Smooth muscle cell (in vitro differentiated cells): ENCODE results near the gene MAP2K1. TPM values are rescaled to one million over a fixed set of nuclear protein-coding genes. Genes with fewer than 3 reads are reported as not detected.
"Not testable (repeated sequence)": the region's sequence is repeated elsewhere in the genome, so short reads cannot be mapped to it uniquely, and the experiment has no call there.

Source experiments
- DNase-seq: peaks from one replicate; lab custom pipeline; 2025; ENCODE audit not compliant: unreplicated experiment; lab: John Stamatoyannopoulos, UW
- H2AFZ ChIP-seq: fragments of 200-600 bp; sonication (generic); 2 replicates; pipeline ENCODE4 v1.6.0; 2016; ENCODE audit warnings: antibody characterized with exemption, low read depth, mild to moderate bottlenecking
- H3F3A ChIP-seq: fragments of 200-600 bp; sonication (generic); 2 replicates; pipeline ENCODE4 v1.6.0; 2017; ENCODE audit warnings: antibody characterized with exemption, low read depth
- H3K27ac ChIP-seq: fragments of 200-600 bp; sonication (generic); 2 replicates; pipeline ENCODE4 v1.5.1; 2016; ENCODE audit warnings: low read depth, mild to moderate bottlenecking
- H3K27me3 ChIP-seq: fragments of 200-600 bp; sonication (generic); 2 replicates; pipeline ENCODE4 v1.6.1; 2016; ENCODE audit warnings: low read depth, mild to moderate bottlenecking
- H3K36me3 ChIP-seq: fragments of 200-600 bp; sonication (generic); 2 replicates; pipeline ENCODE4 v1.5.1; 2016; ENCODE audit warnings: low read depth
- H3K4me1 ChIP-seq: fragments of 200-600 bp; sonication (generic); 2 replicates; pipeline ENCODE4 v1.5.1; 2016; ENCODE audit warnings: low read depth
- H3K4me2 ChIP-seq: fragments of 200-600 bp; sonication (generic); 2 replicates; pipeline ENCODE4 v1.6.0; 2016; ENCODE audit warnings: mild to moderate bottlenecking
- H3K4me3 ChIP-seq: fragments of 200-600 bp; sonication (generic); 2 replicates; pipeline ENCODE4 v1.5.1; 2016; ENCODE audit warnings: mild to moderate bottlenecking
- H3K79me2 ChIP-seq: fragments of 200-600 bp; sonication (generic); 2 replicates; pipeline ENCODE4 v1.6.0; 2016; ENCODE audit warnings: low read depth, mild to moderate bottlenecking
- H3K9ac ChIP-seq: fragments of 200-600 bp; sonication (generic); 2 replicates; pipeline ENCODE4 v1.6.0; 2016; ENCODE audit warnings: low read depth
- H3K9me3 ChIP-seq: fragments of 200-600 bp; sonication (generic); replicated peaks from 2 replicates; pipeline ENCODE4 v1.5.1; 2016; ENCODE audit warnings: low read depth
- H4K20me1 ChIP-seq: fragments of 200-600 bp; sonication (generic); 2 replicates; pipeline ENCODE4 v1.6.0; 2016; ENCODE audit warnings: low read depth
- CTCF ChIP-seq: fragments of 200-600 bp; sonication (generic); IDR thresholded peaks from 2 replicates; pipeline ENCODE4 v1.5.1; 2017; ENCODE audit warnings: borderline replicate concordance, mild to moderate bottlenecking, antibody characterized with exemption; ENCODE audit not compliant: insufficient read depth, poor library complexity, severe bottlenecking
- WGBS: methylation state at CpG from one replicate; pipeline ENCODE4 v1.1.7; 2016; ENCODE audit warnings: low lambda C conversion rate; 5-methylcytosine and 5-hydroxymethylcytosine counted together
- polyA plus RNA-seq: library from polyadenylated mRNA; unstranded; fragments of >200 nt; fragmentation: Nextera tagmentation; extraction: Ambion mirVana; gene quantifications from 2 replicates; pipeline ENCODE4 v1.2.1, GENCODE V29; 2016
- total RNA-seq: library from RNA; depleted of rRNA; stranded (reverse); fragments of >200 nt; gene quantifications from 2 replicates; pipeline ENCODE4 v1.2.3, GENCODE V29; 2014

The MAP2K1 gene
- total and polyA plus RNA-seq, 2 experiments from 2014 or later: 50.4 to 62.9 TPM

- no peak overlapping the region for H3K27ac ChIP-seq
- no peak overlapping the region for H3K4me3 ChIP-seq
- H3K9ac ChIP-seq: no peak overlapping the region
- H3F3A ChIP-seq: no peaks in the 10 kb centered on the region
- no peak for DNase-seq
- TF ChIP-seq CTCF: no peak
- peaks cover 68% of the 10 kb centered on the region for H4K20me1 ChIP-seq
- H3K9me3 ChIP-seq: no peaks in the 10 kb centered on the region
- 95% methylated on average over 13 of the region's 14 CpGs for WGBS
- H3K4me2 ChIP-seq: no peak overlapping the region
- H3K36me3 ChIP-seq: no peaks in the 10 kb centered on the region
- H3K4me1 ChIP-seq: peaks cover 9% of the 10 kb centered on the region
- H3K79me2 ChIP-seq: peaks cover 69% of the 10 kb centered on the region
- no peak overlapping the region for H2AFZ ChIP-seq
- no peaks in the 10 kb centered on the region for H3K27me3 ChIP-seq
Observed at GRCh38 chr15:66389098-66389858, 2.6 kb downstream of the MAP2K1 start.

GRCh38 chr15:66389859-66390381 is 3.2 kb downstream of the MAP2K1 start:
- H3K4me1 ChIP-seq: peaks cover 9% of the 10 kb centered on the region
- H3K79me2 ChIP-seq: peaks cover 75% of the 10 kb centered on the region
- no peak overlapping the region for H3K9ac ChIP-seq
- H3K4me3 ChIP-seq: no peak overlapping the region
- no peaks in the 10 kb centered on the region for H3F3A ChIP-seq
- DNase-seq: no peak
- H3K27me3 ChIP-seq: no peaks in the 10 kb centered on the region
- H3K4me2 ChIP-seq: no peak overlapping the region
- H3K9me3 ChIP-seq: no peaks in the 10 kb centered on the region
- no peak overlapping the region for H3K27ac ChIP-seq
- no peak overlapping the region for H2AFZ ChIP-seq
- H3K36me3 ChIP-seq: no peaks in the 10 kb centered on the region
- TF ChIP-seq CTCF: no peak
- H4K20me1 ChIP-seq: peaks cover 75% of the 10 kb centered on the region

- WGBS: 70% methylated on average over 1 of the region's 1 CpG
- Histone ChIP-seq H3K4me1 (peaks cover 9% of the 10 kb centered on the region), H3K36me3 (no peaks in the 10 kb centered on the region), H3K27ac (no peak overlapping the region), H3K4me3 (no peak overlapping the region), H3K27me3 (no peaks in the 10 kb centered on the region), H3K9ac (no peak overlapping the region), H3K79me2 (peaks cover 83% of the 10 kb centered on the region), H3K9me3 (no peaks in the 10 kb centered on the region), H4K20me1 (peaks cover 82% of the 10 kb centered on the region), H2AFZ (no peak overlapping the region), H3F3A (no peaks in the 10 kb centered on the region), H3K4me2 (no peak overlapping the region)
- TF ChIP-seq CTCF: no peak
- DNase-seq: no peak
Observed at GRCh38 chr15:66390678-66391077, 4.0 kb downstream of the MAP2K1 start.

- not testable (repeated sequence) for H2AFZ ChIP-seq, H3F3A ChIP-seq, H3K9me3 ChIP-seq, H3K4me1 ChIP-seq, H3K27ac ChIP-seq, H3K9ac ChIP-seq, H3K36me3 ChIP-seq, H3K27me3 ChIP-seq, H3K4me2 ChIP-seq, H3K4me3 ChIP-seq, DNase-seq
- H4K20me1 ChIP-seq: peaks cover 97% of the 10 kb centered on the region
- WGBS: 82% methylated on average over 1 of the region's 1 CpG
- peaks cover 97% of the 10 kb centered on the region for H3K79me2 ChIP-seq
Observed at GRCh38 chr15:66393037-66393436, 6.3 kb downstream of the MAP2K1 start.
